ENCODE results near the gene IFT74. TPM values are rescaled to one million over a fixed set of nuclear protein-coding genes. Genes with fewer than 3 reads are reported as not detected.
A peak's percentile ranks its signal among the peaks of the same experiment; 100 is the strongest.

Gene IFT74
- total RNA-seq, 1 donor = 21.4 TPM

GRCh38 chr9:27005491-27005890 lies 49.3 kb downstream of the IFT74 start, which contains the start of gene LRRC19:
Gene LRRC19 (minus strand): TSS chr9:27005672. CDS start chr9:26999694, 5,978 bp downstream.
- no peak for TF ChIP-seq CTCF (IDR thresholded peaks at IDR 0.05; ENCODE audit: insufficient read depth, low read length)
- DNase-seq (ENCODE audit: low read depth) = no peak
- no peak within 1 kb of the TSS for H3K4me3 ChIP-seq (ENCODE audit: low read depth, low read length)

DNA sequence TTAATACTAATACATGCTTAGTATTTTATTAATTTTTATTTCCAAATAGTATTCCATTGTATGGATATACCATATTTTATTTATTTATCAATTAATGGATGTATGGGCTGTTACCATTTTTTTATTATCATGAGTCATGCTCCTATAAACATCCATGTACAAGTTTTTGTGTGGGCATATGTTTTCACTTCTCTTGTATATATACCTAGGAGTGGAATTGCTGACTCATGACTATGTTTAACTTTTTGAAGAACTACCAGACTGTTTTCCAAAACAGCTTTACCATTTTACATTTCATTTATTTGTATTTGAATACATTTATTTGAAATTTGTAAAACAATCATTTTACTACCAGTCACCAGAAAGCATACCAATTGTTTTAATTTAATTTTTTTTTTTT lies 63.4 kb downstream of the IFT74 start:
- no peak overlapping the region for H3K4me3 ChIP-seq (ENCODE audit: low read depth, low read length)
- no peak for TF ChIP-seq CTCF (IDR thresholded peaks at IDR 0.05; ENCODE audit: insufficient read depth, low read length)
- no peak for DNase-seq (ENCODE audit: low read depth)

GRCh38 chr9:27022920-27023319 lies 66.7 kb downstream of the IFT74 start:
- H3K4me3 ChIP-seq (ENCODE audit: low read depth, low read length) = no peak overlapping the region
- TF ChIP-seq CTCF (IDR thresholded peaks at IDR 0.05; ENCODE audit: insufficient read depth, low read length) = no peak
- DNase-seq (ENCODE audit: low read depth) = no peak

DNA sequence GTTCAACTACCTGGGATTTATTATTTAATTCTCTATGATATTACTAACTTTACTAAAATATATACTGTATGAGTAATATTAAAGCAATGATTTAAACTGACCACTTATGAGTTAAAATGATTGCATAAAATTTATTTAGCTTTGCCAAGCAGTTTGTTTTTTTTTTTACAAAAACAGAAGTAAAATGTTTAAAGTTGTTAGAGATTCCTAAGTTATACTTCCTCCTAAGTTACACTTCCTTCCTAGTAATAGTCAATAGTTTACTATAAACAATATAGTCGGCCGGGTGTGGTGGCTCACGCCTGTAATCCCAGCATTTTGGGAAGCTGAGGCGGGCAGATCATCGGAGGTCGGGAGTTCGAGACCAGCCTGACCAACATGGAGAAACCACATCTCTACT lies 73.0 kb downstream of the IFT74 start:
- no peak for DNase-seq (ENCODE audit: low read depth)
- TF ChIP-seq CTCF (IDR thresholded peaks at IDR 0.05; ENCODE audit: insufficient read depth, low read length) = no peak
- H3K4me3 ChIP-seq (ENCODE audit: low read depth, low read length) = no peak overlapping the region

- peak; percentile 85 for TF ChIP-seq CTCF (IDR thresholded peaks at IDR 0.05; ENCODE audit: insufficient read depth, low read length)
- DNase-seq (ENCODE audit: low read depth) = peak; percentile 58
Measured at GRCh38 chr9:27033815-27034403, 77.7 kb downstream of the IFT74 start.

DNA sequence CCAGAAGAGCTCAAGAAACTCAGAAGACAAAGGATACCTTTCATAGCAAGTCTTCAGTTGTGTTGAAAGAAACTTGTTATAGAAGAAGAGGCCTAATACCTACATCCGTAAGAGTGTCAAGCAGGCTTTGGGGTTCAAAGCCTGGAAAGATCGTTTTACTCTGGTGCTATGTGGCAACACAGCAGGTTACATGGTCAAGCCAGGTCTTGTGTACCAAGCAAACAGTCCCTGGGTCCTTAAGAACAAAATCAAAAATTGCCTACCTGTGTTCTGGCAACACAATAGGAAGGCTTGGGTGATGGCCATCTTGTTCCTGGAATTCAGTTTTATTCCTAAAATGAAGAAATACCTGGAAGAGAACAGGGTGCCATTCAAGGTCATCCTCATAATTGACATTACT lies 81.3 kb downstream of the IFT74 start:
- TF ChIP-seq CTCF (IDR thresholded peaks at IDR 0.05; ENCODE audit: insufficient read depth, low read length) = no peak
- DNase-seq (ENCODE audit: low read depth) = no peak
- H3K4me3 ChIP-seq (ENCODE audit: low read depth, low read length) = no peak overlapping the region

More at GRCh38 chr9:27033815-27034403, 77.7 kb downstream of the IFT74 start:
- H3K4me3 ChIP-seq (ENCODE audit: low read depth, low read length) = no peak overlapping the region

GRCh38 chr9:27041746-27042145 lies 85.5 kb downstream of the IFT74 start:
- no peak for DNase-seq (ENCODE audit: low read depth)
- H3K4me3 ChIP-seq (ENCODE audit: low read depth, low read length) = no peak overlapping the region
- no peak for TF ChIP-seq CTCF (IDR thresholded peaks at IDR 0.05; ENCODE audit: insufficient read depth, low read length)

Data from fibroblast of the aortic adventitia (primary cell).